NCI-H146 treated with DMSO at 0.1 percent for 48 hours (cell line): ENCODE data around the gene FREM3.
"Not testable (repeated sequence)": the region's sequence is repeated elsewhere in the genome, so short reads cannot be mapped to it uniquely, and the experiment has no call there.

Source experiments
- DNase-seq: peaks from one replicate; lab custom pipeline; 2025; ENCODE audit not compliant: unreplicated experiment; lab: John Stamatoyannopoulos, UW

The FREM3 gene

GRCh38 chr4:143700416-143701352 lies at the start of gene FREM3:
Gene FREM3 (minus strand): TSS chr4:143700675. CDS start chr4:143700675, 0 bp downstream.
- DNase-seq: no peak

- no peak for DNase-seq
These were observed 45.4 kb upstream of the FREM3 start for GRCh38 chr4:143745874-143746273.

GRCh38 chr4:143743591-143743990 lies 43.1 kb upstream of the FREM3 start:
- no peak for DNase-seq

GRCh38 chr4:143742834-143743233 lies 42.4 kb upstream of the FREM3 start:
- no peak for DNase-seq

- no peak for DNase-seq
These were observed 36.4 kb upstream of the FREM3 start for GRCh38 chr4:143736861-143737260.

- DNase-seq: not testable (repeated sequence)
These were observed 35.6 kb upstream of the FREM3 start for GRCh38 chr4:143736061-143736460.

GRCh38 chr4:143728166-143728565 lies 27.7 kb upstream of the FREM3 start:
- no peak for DNase-seq

GRCh38 chr4:143726714-143727113 lies 26.2 kb upstream of the FREM3 start:
- DNase-seq: no peak

- no peak for DNase-seq
These were observed 20.8 kb upstream of the FREM3 start for GRCh38 chr4:143721317-143721716.

GRCh38 chr4:143718748-143719147 lies 18.3 kb upstream of the FREM3 start:
- DNase-seq: not testable (repeated sequence)

GRCh38 chr4:143713955-143714625 lies 13.6 kb upstream of the FREM3 start:
- DNase-seq: no peak

GRCh38 chr4:143713553-143713952 lies 13.1 kb upstream of the FREM3 start:
- no peak for DNase-seq

GRCh38 chr4:143712155-143712550 lies 11.7 kb upstream of the FREM3 start:
- no peak for DNase-seq

- no peak for DNase-seq
These were observed 11.2 kb upstream of the FREM3 start for GRCh38 chr4:143711543-143712154.

GRCh38 chr4:143701365-143701764 lies 890 bp upstream of the FREM3 start:
- no peak for DNase-seq

GRCh38 chr4:143700046-143700415 lies 444 bp downstream of the FREM3 start:
- no peak for DNase-seq

- DNase-seq: no peak
These were observed 987 bp downstream of the FREM3 start for GRCh38 chr4:143699331-143700045.

GRCh38 chr4:143693856-143694255 lies 6.6 kb downstream of the FREM3 start:
- no peak for DNase-seq

GRCh38 chr4:143692241-143692640 lies 8.2 kb downstream of the FREM3 start:
- no peak for DNase-seq

- no peak for DNase-seq
These were observed 21.0 kb downstream of the FREM3 start for GRCh38 chr4:143679434-143679833.

- not testable (repeated sequence) for DNase-seq
These were observed 26.8 kb downstream of the FREM3 start for GRCh38 chr4:143673629-143674028.
